A673 (cell line): ENCODE measurements around the gene NIT1.

Experiments used
- EZH2 ChIP-seq: fragments of 200-600 bp; sonication (generic); IDR thresholded peaks from 2 replicates; pipeline ENCODE4 v1.6.1; 2017; ENCODE audit warnings: borderline replicate concordance, low read depth, mild to moderate bottlenecking, mixed read lengths, antibody characterized with exemption, low read length; ENCODE audit not compliant: poor library complexity, severe bottlenecking
- TF ChIP-seq, protein P1 (sequence below): fragments of 300-800, 200-600 bp; sonication (generic); conservative IDR thresholded peaks from 2 replicates; pipeline ENCODE4 v1.5.1; 2017; ENCODE audit warnings: low read depth, mild to moderate bottlenecking, antibody characterized with exemption, low read length, moderate library complexity, mixed read lengths

DNA sequence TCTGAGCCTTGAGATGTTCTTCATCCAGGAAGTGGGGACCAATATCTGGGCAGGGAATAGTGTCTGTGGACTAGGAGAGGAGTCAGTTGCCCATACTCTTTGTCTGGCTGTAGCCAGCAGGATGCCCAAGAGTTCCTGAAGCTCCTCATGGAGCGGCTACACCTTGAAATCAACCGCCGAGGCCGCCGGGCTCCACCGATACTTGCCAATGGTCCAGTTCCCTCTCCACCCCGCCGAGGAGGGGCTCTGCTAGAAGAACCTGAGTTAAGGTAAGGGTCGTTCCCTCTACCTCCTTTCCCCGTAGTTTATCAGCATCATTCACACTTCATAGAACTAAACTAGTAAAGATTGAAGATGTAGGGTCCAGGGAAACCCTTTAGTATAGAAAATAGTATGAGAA, 44.9 kb downstream of the NIT1 start:
- TF ChIP-seq, protein P1, sequence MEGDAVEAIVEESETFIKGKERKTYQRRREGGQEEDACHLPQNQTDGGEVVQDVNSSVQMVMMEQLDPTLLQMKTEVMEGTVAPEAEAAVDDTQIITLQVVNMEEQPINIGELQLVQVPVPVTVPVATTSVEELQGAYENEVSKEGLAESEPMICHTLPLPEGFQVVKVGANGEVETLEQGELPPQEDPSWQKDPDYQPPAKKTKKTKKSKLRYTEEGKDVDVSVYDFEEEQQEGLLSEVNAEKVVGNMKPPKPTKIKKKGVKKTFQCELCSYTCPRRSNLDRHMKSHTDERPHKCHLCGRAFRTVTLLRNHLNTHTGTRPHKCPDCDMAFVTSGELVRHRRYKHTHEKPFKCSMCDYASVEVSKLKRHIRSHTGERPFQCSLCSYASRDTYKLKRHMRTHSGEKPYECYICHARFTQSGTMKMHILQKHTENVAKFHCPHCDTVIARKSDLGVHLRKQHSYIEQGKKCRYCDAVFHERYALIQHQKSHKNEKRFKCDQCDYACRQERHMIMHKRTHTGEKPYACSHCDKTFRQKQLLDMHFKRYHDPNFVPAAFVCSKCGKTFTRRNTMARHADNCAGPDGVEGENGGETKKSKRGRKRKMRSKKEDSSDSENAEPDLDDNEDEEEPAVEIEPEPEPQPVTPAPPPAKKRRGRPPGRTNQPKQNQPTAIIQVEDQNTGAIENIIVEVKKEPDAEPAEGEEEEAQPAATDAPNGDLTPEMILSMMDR, result no peak
- no peak for TF ChIP-seq EZH2
